SHP77 treated with DMSO at 0.1 percent for 48 hours (cell line): ENCODE results near the gene CCNB1IP1.
"Not testable (repeated sequence)": the region's sequence is repeated elsewhere in the genome, so short reads cannot be mapped to it uniquely, and the experiment has no call there.

Experiments
- DNase-seq: peaks from one replicate; lab custom pipeline; 2025; lab: John Stamatoyannopoulos, UW

CCNB1IP1 gene

DNA sequence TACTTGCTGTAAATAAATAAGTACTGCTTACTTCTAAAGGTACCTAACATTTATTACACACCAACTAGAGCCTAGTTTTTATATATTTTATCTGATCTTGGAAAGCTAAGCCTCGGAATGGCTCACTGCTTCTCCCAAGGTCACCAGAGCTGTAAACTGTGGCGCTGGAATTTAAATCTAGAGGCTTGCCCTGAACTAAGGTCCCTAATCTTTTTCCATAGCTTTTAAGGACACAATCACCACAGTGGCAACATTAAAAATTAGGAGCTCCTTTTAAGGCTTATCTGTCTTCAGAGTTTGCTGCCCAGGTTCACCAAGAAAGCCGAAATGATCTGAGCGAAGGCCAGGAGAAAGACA lies 670 bp downstream of the CCNB1IP1 start:
- DNase-seq, result no peak

GRCh38 chr14:20331053-20331613 lies 1.9 kb downstream of the CCNB1IP1 start:
- DNase-seq, result no peak

DNA sequence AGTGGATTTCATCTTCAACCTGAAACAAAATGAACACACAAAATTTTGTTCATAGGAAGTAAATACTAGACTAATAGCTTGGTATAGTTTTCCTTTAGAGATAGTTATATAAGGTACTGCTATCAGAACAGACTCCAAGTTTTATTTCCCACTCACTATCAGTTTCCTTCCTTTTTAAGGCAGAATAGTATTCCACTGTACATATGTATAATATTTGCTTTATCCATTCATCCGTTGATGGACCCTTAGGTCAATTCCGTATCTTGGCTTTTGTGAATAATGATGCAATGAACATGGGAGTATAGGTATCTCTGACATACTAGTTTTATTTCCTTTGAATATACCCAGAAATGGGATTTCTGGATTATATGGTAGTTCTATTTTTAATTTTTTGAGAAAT lies 3.7 kb downstream of the CCNB1IP1 start:
- DNase-seq, result no peak

GRCh38 chr14:20328705-20329104 lies 4.4 kb downstream of the CCNB1IP1 start:
- no peak for DNase-seq

DNA sequence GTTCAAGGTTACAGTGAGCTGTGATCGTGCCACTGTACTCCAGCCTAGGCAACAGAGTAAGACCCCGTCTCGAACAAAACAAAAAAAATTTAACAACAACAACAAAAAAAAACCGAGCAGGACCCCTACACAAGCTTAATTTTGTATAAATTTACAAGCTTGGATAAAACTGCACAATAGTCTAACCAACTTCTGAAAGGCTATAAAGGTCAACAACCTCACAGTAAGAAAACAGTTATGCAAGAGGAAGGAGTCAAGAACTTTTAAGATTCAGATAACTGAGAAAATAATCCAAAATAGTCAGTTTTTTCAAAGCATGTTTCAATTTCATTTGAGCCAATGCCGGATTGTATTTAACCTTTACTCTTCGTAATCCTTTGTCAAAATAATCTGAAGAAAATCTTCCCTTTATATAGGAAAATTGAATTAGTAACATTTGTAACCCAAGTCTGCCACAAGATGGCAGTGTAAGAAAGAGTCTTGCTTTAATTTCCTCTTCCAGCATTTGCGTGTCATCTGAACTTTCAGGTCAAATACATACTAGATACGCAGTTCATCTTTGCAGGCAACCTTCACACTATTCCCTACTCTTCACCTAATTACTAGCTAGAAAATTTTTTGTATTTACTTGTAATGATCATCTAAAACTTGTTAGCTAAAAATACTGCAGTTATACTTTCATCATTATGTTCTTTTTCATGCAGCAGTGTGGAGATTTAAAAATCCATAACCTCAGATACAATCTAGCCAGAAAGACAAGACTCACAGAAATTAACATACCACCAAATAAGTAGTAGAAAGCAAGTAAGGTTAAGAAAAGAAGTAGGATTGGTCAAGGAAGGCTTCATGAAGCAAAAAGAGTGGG lies 5.8 kb downstream of the CCNB1IP1 start:
- peak; percentile 73 for DNase-seq

- DNase-seq, result no peak
Measured at GRCh38 chr14:20317720-20318119, 15.4 kb downstream of the CCNB1IP1 start.

DNA sequence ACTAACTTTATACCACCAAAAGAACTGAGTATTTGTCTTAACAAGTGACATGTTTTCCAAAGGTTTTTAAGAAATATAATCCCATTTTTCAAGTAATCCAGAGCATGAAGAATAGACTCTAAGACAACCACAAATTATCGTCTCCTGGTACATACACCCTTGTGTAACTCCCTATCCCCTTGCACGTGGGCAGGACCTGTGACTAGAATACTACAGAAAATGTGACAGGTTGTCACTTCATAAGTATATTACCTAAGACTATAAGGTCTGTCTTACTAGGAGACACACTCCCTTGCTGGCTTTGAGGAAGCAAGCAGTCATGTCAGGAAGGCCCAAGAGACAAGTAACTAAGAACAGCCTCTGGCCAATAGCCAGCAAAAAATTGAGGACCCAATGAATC lies 19.1 kb downstream of the CCNB1IP1 start:
- DNase-seq, result no peak

DNA sequence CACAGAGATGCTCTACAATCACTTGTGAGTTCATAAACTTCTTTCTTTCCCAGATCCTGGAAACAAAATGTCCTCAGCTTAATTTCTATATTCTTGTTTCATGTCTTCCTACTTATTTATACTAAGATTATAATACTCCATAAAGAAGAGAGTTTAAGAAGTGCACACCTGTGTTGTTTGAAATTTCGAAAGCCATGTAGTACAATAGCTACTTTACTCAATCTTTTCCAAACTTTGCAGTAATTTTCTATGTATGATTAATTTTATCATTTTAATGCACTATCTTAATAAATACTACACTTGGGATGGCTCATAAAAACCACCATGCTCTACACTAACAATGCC lies 27.0 kb downstream of the CCNB1IP1 start:
- no peak for DNase-seq

DNA sequence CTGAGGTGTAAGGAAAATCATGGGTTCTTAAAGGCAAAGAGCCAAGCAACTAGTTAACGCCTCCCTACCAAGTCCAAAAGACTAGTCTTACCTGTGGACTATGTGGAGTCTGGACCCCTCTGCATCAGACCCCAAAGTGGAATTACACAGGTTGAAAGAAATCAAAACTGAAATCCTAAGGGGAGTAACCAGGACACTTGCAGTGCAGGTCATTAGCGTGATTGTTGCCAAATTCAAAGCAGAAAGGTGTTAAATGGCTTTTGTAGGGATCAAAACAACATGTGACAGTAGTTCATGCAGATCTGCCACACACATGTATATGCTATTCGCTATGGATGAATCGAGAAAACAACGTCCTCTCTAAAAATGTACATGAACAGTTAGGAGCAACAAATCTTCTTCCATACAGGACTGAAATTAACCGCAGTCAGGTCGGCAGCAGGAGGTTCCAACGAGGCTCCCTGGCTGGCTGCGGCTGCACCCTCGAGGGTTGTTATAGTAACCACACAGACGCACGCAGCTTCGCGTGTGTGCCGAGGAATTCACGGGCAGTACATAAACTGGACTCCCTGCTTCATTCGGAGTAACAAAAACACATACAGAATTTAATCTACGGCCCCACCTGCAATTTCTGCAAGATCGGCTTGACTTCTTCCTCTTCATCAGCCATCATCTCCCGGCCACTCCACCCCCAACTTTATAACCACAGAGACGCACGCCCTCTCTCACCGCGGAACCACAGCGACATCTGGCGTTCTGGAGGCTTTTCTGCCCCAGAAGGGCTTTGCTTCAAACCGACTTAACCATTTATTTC lies 27.6 kb downstream of the CCNB1IP1 start, which contains the start of gene TTC5:
TSS of gene TTC5 (minus strand) at position 687 of the 814 bp plus-strand sequence. CDS start at position 673, 14 bp downstream.
- peak; percentile 89 for DNase-seq

GRCh38 chr14:20302042-20302755 lies 30.9 kb downstream of the CCNB1IP1 start:
- no peak for DNase-seq

DNA sequence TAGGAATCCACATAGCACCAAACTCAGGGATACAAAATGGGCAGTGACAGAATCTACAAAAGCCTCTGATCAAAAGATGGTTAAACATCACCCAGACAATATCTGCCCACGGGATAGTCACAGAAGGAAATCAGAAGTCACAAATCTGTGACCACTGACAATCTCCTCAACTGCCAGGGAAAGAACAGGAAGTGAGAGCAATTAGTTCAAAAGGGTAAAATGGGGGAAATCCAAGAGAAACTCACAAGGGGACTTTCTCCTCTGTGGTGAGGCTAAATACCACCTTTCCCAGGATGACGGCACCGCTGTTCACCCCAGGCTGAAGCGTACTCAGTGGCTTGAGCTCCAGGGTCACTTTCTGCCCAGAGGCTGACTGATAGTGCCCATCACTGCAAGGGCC lies 38.0 kb downstream of the CCNB1IP1 start:
- DNase-seq, result no peak

- no peak for DNase-seq
Measured at GRCh38 chr14:20294636-20295035, 38.4 kb downstream of the CCNB1IP1 start.

DNA sequence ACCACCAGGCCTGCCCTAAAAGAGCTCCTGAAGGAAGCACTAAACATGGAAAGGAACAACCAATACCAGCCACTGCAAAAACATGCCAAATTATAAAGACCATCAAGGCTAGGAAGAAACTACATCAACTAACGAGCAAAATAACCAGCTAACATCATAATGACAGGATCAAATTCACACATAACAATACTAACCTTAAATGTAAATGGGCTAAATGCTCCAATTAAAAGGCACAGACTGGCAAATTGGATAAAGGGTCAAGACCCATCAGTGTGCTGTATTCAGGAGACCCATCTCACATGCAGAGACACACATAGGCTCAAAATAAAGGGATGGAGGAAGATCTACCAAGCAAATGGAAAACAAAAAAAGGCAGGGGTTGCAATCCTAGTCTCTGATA lies 51.1 kb downstream of the CCNB1IP1 start:
- DNase-seq, result not testable (repeated sequence)

GRCh38 chr14:20280265-20280664 lies 52.8 kb downstream of the CCNB1IP1 start:
- DNase-seq, result peak; percentile 37

DNA sequence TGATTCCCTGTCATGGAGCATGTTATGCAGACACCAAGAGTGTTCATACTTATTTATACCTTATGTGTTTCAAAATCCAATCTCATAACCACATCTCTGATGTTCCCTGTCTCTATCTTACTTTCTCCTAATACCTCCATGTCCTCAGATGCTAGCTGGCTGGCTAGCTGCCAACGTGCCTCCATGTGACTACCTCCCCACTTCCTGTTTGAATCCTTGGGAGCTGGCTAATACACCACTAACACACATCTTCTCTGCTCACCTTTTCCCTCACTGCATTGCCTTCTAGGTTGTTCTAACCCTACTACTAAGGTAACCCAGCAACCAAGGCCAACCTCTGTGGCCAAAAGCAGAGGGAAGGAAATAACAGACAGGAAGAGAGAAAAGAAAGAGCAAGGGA lies 54.7 kb downstream of the CCNB1IP1 start:
- peak; percentile 4 for DNase-seq

DNA sequence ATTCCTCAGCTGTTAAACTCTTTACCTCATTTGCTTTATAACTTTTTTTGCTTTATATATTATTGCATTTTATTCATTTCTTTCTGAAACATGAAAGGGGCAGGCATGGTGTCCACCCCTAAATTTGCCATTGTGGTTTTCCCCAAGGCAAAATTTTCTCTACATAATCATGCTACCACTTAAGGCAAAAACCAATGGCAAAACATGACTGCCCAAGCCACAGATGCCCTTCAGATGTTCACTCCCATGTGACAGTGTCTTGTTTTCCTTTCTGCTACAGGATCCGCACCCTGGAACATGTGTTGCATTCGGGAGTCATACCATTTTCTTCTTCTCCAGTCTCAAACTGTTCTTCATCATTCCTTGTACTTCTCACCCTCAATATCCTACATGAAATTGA lies 55.7 kb downstream of the CCNB1IP1 start:
- DNase-seq, result no peak

GRCh38 chr14:20274062-20274461 lies 59.0 kb downstream of the CCNB1IP1 start:
- no peak for DNase-seq

GRCh38 chr14:20264361-20264760 lies 68.7 kb downstream of the CCNB1IP1 start:
- DNase-seq, result not testable (repeated sequence)

DNA sequence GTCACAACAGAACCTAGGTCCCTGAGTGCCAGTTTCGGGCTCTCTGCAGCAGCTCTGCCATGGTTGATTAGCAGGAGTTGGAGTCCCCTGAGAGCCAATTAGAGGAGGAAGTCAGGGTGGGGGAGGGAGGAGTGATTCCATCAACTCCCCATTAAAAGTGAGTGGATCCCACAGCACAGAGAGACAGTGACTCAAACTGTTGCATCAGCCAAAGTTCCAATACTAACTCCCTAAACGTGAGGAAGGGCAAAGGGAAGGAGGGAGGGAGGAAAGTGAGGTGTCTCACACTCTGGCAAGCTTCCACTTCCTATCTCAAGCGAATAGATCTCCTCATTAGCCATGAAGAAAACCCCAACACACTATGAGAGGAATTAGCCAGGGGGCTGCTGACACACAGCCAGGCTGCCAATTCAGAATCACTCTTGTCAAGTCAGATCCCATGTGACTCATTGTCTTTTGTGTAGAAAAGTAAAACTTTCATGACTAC lies 70.4 kb downstream of the CCNB1IP1 start:
- DNase-seq, result no peak
